D341Med (cell line): Measurements from ENCODE around the gene FAXDC2.
A peak's percentile ranks its signal among the peaks of the same experiment; 100 is the strongest.
"Not testable (repeated sequence)": the region's sequence is repeated elsewhere in the genome, so short reads cannot be mapped to it uniquely, and the experiment has no call there.

Experiments
- DNase-seq: peaks from one replicate; pipeline ENCODE4 v3.0.0; 2012; ENCODE audit warnings: low spot score

Gene FAXDC2

GRCh38 chr5:154861946-154862345 is 11.5 kb upstream of the FAXDC2 start:
- DNase-seq = no peak

GRCh38 chr5:154860765-154861164 is 10.4 kb upstream of the FAXDC2 start:
- no peak for DNase-seq

DNA sequence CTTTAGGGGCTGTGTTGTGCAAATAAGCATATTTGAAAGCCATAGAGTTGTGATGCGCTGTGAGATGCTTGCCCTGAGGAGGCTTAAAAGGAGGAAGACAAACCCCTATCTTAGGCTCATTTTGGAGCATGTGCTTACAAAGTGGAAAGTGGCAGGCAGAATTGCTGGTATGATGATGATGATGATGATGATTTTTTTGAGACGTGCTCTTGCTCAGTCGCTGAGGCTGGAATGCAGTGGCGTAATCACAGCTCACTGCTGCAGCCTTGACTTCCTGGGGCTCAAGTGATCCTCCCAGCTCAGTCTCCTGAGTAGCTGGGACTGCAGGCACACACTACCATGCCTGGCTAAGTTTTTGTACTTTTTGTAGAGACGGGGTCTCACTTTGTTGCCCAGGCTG is 9.7 kb upstream of the FAXDC2 start:
- DNase-seq = no peak

- DNase-seq = no peak
Measured at GRCh38 chr5:154858972-154859871, 8.8 kb upstream of the FAXDC2 start.

DNA sequence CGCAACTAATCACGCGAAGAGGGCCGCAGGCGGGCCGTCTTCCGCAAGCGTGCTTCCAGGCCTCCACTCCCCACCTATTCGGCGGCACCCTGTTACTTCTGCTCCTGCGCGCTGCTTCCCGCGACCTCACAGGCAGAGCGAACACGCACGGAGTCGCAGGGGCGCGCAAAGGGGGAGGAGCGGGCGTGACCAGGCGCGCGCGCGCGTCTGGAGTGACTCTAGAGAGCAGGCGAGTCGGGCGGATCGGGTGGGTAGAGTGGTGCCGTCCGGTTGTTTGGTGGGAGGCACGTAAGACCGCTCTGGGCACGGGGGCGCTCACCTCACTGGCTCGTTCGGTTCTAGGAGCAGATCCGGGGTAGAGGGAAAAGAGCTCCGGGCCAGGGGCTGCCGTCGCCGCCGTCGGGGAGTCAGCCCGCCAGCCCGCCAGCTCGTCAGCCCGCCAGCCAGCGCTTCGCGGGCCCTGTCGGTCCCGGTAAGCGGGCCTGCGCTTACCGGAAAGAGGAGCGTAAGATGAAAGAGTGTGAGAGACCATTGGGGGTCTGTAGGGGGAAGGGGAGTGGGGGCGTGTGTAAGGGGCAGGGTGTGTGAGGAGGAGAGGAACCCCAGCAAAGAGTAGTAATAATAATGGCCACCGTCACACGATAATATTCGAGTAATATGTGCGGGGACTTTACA is 8.0 kb upstream of the FAXDC2 start, which contains the start of gene CNOT8:
Gene CNOT8, plus strand, starts transcription at position 331 of the 675 bp plus-strand sequence. CDS start 4,652 bp downstream, outside the sequence.
- DNase-seq = peak; percentile 92

DNA sequence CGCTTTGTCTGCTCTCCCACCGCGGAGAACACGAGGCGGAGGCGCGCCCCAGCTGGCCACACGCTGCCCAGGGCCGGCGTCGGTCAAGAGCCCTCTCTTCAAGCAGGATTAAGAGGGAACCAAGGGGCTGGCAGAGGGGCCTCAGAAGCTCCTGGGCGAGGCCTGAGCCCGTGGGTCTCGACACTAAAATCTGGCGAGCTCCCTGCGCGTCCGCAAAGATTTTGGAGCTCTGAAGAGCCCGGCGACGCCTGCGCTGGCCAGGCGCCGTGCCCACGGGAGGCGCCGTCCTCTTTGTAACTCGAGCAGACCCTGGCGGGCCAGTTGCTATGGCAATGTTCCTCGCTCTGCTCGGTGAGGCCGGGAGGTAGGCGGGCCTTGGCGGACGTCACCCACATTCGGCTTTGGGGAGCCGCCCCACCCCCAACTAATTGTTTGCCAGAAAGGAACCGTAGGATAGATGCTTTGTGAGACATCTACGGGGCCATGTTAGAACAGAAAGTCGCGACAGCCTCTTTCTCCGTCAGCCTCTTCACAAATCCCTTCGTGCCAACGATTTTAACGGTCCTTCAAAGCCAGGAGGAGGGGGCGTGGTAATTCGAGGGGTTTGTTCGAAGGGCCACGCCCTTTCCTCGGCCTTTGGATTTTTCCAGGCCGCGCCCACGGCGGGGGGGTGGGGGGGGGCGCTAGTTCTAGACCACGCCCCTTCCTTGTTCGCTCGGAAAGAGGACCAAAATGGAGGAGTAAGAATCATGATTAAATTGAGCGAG is 7.3 kb upstream of the FAXDC2 start:
- peak; percentile 89 for DNase-seq

- DNase-seq = no peak
Measured at GRCh38 chr5:154851351-154851750, 948 bp upstream of the FAXDC2 start.

DNA sequence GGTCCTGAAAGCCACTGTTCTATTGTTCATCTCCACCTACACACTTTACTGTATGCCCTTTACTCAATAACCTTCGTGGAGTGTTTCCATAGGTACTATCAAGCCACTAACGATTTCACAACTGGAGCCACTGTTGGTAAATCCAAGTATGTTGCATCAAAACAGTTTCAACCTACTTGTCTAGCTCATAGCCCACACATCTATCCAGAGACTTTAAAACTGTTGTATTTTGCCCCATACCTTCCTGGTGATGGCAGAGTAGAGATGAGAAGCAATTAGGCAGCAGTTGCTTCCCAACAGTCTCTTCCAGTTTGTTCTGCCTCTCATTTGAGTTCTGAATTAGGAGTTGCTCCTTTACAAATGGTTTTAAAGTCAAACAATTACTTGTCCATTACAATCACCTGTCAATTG is 607 bp downstream of the FAXDC2 start:
- no peak for DNase-seq

DNA sequence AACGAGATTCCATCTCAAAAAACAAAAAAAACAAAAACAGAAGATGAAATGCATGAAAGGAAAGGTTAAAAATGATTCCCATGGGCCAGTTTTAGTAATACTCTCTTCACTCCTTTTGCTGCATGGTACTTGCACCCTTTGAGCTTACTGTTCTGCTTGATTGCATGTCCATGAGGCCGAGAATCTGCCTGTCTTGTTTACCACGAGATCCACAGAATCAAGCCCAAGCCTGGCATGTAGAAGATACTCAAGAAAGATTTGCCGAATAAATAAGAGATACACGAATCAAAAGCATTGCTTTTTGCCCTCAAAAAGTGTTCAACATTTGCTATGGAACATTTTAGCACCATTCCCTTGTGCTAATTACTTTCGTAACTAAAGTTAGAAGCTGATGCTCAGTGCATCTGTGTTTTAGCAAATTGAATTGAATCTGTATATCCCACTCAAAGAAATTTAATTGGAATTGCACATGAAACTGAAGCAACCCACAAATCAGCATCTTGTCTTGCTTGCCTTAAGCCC is 1.1 kb downstream of the FAXDC2 start:
- no peak for DNase-seq

DNA sequence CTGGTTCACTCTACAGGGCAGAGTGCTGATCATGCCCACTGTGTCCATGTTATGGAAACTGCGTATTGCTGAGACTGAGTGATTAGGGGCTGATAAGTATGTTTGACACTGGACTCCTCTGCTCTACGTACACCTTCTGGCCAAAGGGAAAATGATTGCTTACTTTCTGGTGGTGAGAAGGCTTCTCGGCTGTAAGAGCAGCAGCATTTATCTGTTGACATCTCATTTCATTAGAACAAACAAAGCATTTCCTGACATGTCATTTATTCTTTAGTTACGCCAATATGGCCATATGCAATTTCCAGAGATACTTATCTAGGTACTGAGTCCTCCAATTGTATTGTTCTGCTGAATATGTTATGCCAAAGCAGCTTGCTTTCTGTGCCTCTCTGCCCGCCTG is 5.6 kb downstream of the FAXDC2 start:
- DNase-seq = no peak

GRCh38 chr5:154842689-154843530 is 7.5 kb downstream of the FAXDC2 start:
- no peak for DNase-seq

DNA sequence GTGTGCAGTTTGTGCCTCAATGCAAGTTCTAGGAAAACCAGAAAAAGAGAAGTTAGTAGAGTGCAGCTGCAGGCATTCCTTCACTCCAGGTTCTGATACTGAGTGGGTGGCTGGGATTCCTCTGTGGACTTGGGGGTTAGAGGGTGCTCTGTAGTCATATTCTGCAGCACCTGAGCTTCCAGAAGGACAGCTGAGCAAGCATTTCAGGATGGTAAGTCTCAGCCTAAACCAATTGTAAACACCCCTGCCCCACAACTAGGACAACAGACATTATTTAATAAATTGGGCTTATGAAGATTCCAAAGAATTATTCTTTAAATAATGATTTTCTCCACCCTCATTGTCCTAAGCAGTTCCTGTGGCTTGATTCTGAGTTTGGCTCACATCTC is 9.1 kb downstream of the FAXDC2 start:
- no peak for DNase-seq

GRCh38 chr5:154840435-154841272 is 9.7 kb downstream of the FAXDC2 start:
- DNase-seq = no peak

- no peak for DNase-seq
Measured at GRCh38 chr5:154837009-154837901, 13.1 kb downstream of the FAXDC2 start.

GRCh38 chr5:154836225-154836624 is 14.2 kb downstream of the FAXDC2 start:
- no peak for DNase-seq

- not testable (repeated sequence) for DNase-seq
Measured at GRCh38 chr5:154835701-154836052, 14.7 kb downstream of the FAXDC2 start.

GRCh38 chr5:154834053-154834452 is 16.4 kb downstream of the FAXDC2 start:
- no peak for DNase-seq

DNA sequence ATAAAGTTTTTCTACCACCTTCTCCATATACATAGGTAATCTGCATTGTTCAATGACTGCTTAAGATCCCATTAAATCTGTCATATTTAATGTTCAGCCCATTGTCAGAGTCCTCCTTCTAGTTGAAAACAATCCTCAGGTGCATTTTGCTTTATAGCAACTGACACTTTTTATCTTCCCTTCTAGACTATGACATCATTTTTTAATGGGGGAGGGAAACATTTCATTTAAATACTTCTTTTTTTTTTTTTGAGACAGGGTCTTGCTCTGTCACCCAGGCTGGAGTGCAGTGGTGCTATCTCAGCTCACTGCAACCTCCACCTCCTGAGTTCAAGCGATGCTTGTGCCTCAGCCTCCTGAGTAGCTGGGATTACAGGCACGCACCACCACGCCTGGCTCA is 17.6 kb downstream of the FAXDC2 start:
- not testable (repeated sequence) for DNase-seq

DNA sequence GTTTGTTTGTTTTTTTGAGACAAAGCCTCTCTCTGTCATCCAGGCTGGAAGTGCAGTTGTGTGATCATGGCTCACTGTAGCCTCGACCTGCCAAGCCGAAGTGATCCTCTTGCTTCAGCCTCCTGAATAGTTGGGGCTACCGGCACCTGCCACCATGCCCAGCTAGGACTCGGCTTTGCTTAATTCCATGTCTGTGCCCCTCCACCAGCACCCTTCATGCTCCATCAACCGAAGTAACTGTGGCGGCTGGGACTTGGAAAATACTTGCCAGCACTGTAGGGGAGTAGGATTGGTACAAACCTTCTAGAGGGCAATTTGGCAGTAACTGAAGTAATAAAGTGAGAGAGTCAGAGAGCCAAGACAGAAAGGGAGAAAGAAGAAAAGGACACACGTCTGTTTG is 19.0 kb downstream of the FAXDC2 start:
- no peak for DNase-seq
